Adrenal gland (tissue), 5 donors: Measurements from ENCODE around the gene CD244.

ENCODE experiments used
- CTCF ChIP-seq, 6 experiments: fragments of 450-650 bp in 4 of 6; fragments of 200-600 bp in 2 of 6; sonication (generic) in 1 of 6; IDR thresholded peaks; 1 replicate in 5 of 6; 2 replicates in 1 of 6; pipeline versions ENCODE4 v1.5.1 to v1.8.0; 2016 to 2021; ENCODE audit warnings: antibody characterized with exemption in 6 of 6, mild to moderate bottlenecking in 2 of 6, moderate library complexity in 1 of 6
- POLR2A ChIP-seq, 2 donors: fragments of 450-650 bp; IDR thresholded peaks; one replicate each; pipeline ENCODE4 v1.6.1; 2017; ENCODE audit warnings: antibody characterized with exemption in 2 of 2, mild to moderate bottlenecking in 2 of 2, moderate library complexity in 1 of 2
- donor health status: DM: no; HTN: no; CAD: no.

DNA sequence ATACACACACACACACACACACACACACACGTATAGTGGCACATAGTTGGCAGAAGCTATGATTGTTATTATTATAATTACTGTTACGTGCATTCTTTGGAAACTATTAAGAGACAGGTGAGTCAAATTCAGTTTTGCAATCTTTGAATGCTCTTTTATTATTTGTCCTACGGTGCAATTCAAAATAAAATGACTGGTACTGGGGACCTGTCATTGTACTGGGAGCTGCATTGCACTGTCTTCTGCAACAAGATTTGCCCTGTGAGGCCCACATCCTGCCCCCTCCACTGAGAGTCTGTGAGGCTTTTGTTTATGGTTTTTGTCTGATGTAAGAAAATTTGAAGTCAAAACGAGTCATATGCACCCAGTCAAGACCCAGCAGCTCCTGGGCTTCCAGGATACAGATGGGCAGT, 64.8 kb downstream of the CD244 start:
- TF ChIP-seq CTCF (IDR thresholded peaks at IDR 0.05) (no peak), POLR2A (IDR thresholded peaks at IDR 0.05) (no peak)
